HepG2 (cell line): ENCODE data around the gene MTHFSD. TPM values are rescaled to one million over a fixed set of nuclear protein-coding genes. Genes with fewer than 3 reads are reported as not detected.

ENCODE experiments used
- ATAC-seq: fragments of 200-7000 bp; cut with Tn5 transposase; 3 replicates; pipeline ENCODE4 v1.9.1; 2020; ENCODE audit warnings: mild to moderate bottlenecking, moderate library complexity
- BruUV-seq: library from RNA; stranded (reverse); fragments of 400-500 nt; replicated peaks from 2 replicates; lab custom pipeline; 2021; lab: Mats Ljungman, UMichigan
- CTCF ChIA-PET: fragments of 300-600 bp; formaldehyde crosslinking; extraction: SDS; loops from one replicate; lab custom pipeline; 2021; ENCODE audit warnings: low total read pairs, inconsistent platforms, low intra/inter-chr PET ratio; lab: Yijun Ruan, JAX
- POLR2A ChIA-PET: fragments of 350-600 bp; sonication (Branson Sonifier 250); formaldehyde crosslinking; loops from one replicate; lab custom pipeline; 2020; ENCODE audit warnings: antibody characterized with exemption, inconsistent platforms; lab: Yijun Ruan, JAX
- DNase-seq: peaks from one replicate; pipeline ENCODE4 v3.0.0-alpha.2; 2015; ENCODE audit warnings: low spot score
- FAIRE-seq: peaks from 3 replicates; lab custom pipeline; 2011; peaks lifted over from hg19 to GRCh38; lab: Jason Lieb, UNC
- H2AFZ ChIP-seq: one replicate; pipeline ENCODE4 v1.6.1; 2011; ENCODE audit warnings: low read length, inconsistent platforms
- H3K27ac ChIP-seq: fragments of 300-600 bp; 3 replicates; pipeline ENCODE4 v1.8.0; 2011; ENCODE audit warnings: mixed run types, mild to moderate bottlenecking, mixed read lengths, low read length, inconsistent platforms; ENCODE audit not compliant: insufficient read depth; ENCODE audit errors: extremely low read length
- H3K27me3 ChIP-seq, 2 experiments: fragments of 200-600 bp in 1 of 2; 2 replicates in 1 of 2; 3 replicates in 1 of 2; pipeline versions ENCODE4 v1.6.0 to v1.8.0; 2011; ENCODE audit warnings: low read length in 2 of 2, mild to moderate bottlenecking in 2 of 2, moderate library complexity in 2 of 2, inconsistent platforms in 1 of 2; ENCODE audit not compliant: insufficient read depth in 2 of 2, control insufficient read depth in 1 of 2
- H3K36me3 ChIP-seq, 2 experiments: fragments of 200-600 bp in 1 of 2; replicated peaks in 1 of 2; 2 replicates in 1 of 2; 3 replicates in 1 of 2; pipeline versions ENCODE4 v1.5.1 to v1.8.0; 2011; ENCODE audit warnings: low read length in 2 of 2, inconsistent platforms in 1 of 2; ENCODE audit not compliant: insufficient read depth in 2 of 2, control insufficient read depth in 1 of 2
- H3K4me1 ChIP-seq: 2 replicates; pipeline ENCODE4 v1.5.1; 2012; ENCODE audit warnings: low read length, inconsistent platforms; ENCODE audit not compliant: insufficient read depth
- H3K4me2 ChIP-seq: 2 replicates; pipeline ENCODE4 v1.6.0; 2011; ENCODE audit warnings: low read depth, low read length, inconsistent platforms
- H3K4me3 ChIP-seq, 3 experiments: fragments of 200-600 bp in 1 of 3; sonication (generic), shearing (Covaris generic) in 1 of 3; replicated peaks in 1 of 3; 2 replicates each; pipeline ENCODE4 v1.5.1; 2011 to 2016; ENCODE audit warnings: low read length in 3 of 3, inconsistent platforms in 2 of 3, low read depth in 2 of 3, mild to moderate bottlenecking in 2 of 3, control low read depth in 1 of 3, mixed read lengths in 1 of 3; ENCODE audit not compliant: insufficient read depth in 1 of 3
- H3K79me2 ChIP-seq: one replicate; pipeline ENCODE4 v1.6.1; 2011; ENCODE audit warnings: low read length, inconsistent platforms; ENCODE audit not compliant: insufficient read depth
- H3K9ac ChIP-seq: 2 replicates; pipeline ENCODE4 v1.6.0; 2011; ENCODE audit warnings: mild to moderate bottlenecking, low read depth, low read length, inconsistent platforms; ENCODE audit not compliant: insufficient read depth
- H3K9me3 ChIP-seq: 2 replicates; pipeline ENCODE4 v1.5.1; 2012; ENCODE audit warnings: mild to moderate bottlenecking, low read length
- H4K20me1 ChIP-seq: 2 replicates; pipeline ENCODE4 v1.6.0; 2011; ENCODE audit warnings: inconsistent platforms, mild to moderate bottlenecking, low read length, moderate library complexity; ENCODE audit not compliant: insufficient read depth
- CENPBD1 ChIP-seq: sonication (generic); formaldehyde crosslinking; IDR thresholded peaks from 2 replicates; pipeline ENCODE4 v1.8.0; 2022; ENCODE audit warnings: missing genetic modification reagents, low read depth, mild to moderate bottlenecking, borderline replicate concordance
- DMTF1 ChIP-seq: sonication (generic); formaldehyde crosslinking; IDR thresholded peaks from 2 replicates; pipeline ENCODE4 v1.4.0; 2020; ENCODE audit warnings: mild to moderate bottlenecking, missing genetic modification reagents
- HES4 ChIP-seq: sonication (generic); formaldehyde crosslinking; IDR thresholded peaks from 2 replicates; pipeline ENCODE4 v1.9.0; 2021; ENCODE audit warnings: mild to moderate bottlenecking, missing genetic modification reagents, borderline replicate concordance
- HOXA5 ChIP-seq: sonication (generic); formaldehyde crosslinking; IDR thresholded peaks from 2 replicates; pipeline ENCODE4 v1.4.0; 2020; ENCODE audit warnings: missing genetic modification reagents
- MED13 ChIP-seq: sonication (generic); formaldehyde crosslinking; IDR thresholded peaks from 2 replicates; pipeline ENCODE4 v1.5.0; 2020; ENCODE audit warnings: missing genetic modification reagents
- MXI1 ChIP-seq: IDR thresholded peaks from 3 replicates; pipeline ENCODE4 v1.6.1; 2012; ENCODE audit warnings: low read depth, low read length, inconsistent platforms, borderline replicate concordance
- POLR2G ChIP-seq: fragments of 200-400 bp; formaldehyde crosslinking; IDR thresholded peaks from 2 replicates; pipeline ENCODE4 v1.6.1; 2018; ENCODE audit warnings: mild to moderate bottlenecking, low read depth, low read length, moderate library complexity
- TGIF2 ChIP-seq: IDR thresholded peaks from 2 replicates; pipeline ENCODE4 v1.6.1; 2016; ENCODE audit warnings: control low read depth, missing compliant biosample characterization
- WIZ ChIP-seq: sonication (generic); formaldehyde crosslinking; IDR thresholded peaks from 2 replicates; pipeline ENCODE4 v1.5.1; 2020; ENCODE audit warnings: mild to moderate bottlenecking, missing genetic modification reagents
- WGBS: methylation state at CpG from one replicate; pipeline ENCODE4 v1.1.6; 2017; ENCODE audit warnings: low lambda C conversion rate; 5-methylcytosine and 5-hydroxymethylcytosine counted together
- in situ Hi-C: cut with HindIII; loops from 2 replicates; pipeline ENCODE4 v1.10.0; 2017; ENCODE audit warnings: low pct_unique_long_range_greater_than_20kb; ENCODE audit not compliant: extremely low pct_ligation_motif_present
- intact Hi-C: fragments of 100-400 bp; cut with micrococcal nuclease; formaldehyde crosslinking; loops from one replicate; pipeline ENCODE4 v1.10.0; 2022; ENCODE audit not compliant: unreplicated experiment
- polyA plus RNA-seq, 8 experiments: library from polyadenylated mRNA; depleted of rRNA in 3 of 8; stranded (reverse) in 7 of 8; unstranded in 1 of 8; fragments of >200 nt; fragmentation: Illumina TruSeq in 4 of 8; extraction: Trizol in 4 of 8; gene quantifications; 2 replicates each; pipeline versions ENCODE4 v1.2.1 to v1.2.3, GENCODE V29; 2011 to 2016; ENCODE audit warnings: low read depth in 4 of 8, missing spikeins in 1 of 8, mixed read lengths in 1 of 8; ENCODE audit not compliant: insufficient read depth in 1 of 8
- total RNA-seq, 5 experiments: library from RNA; depleted of rRNA; stranded (reverse); fragments of >200 nt; fragmentation: Illumina TruSeq; extraction: Trizol; gene quantifications; 2 replicates each; pipeline ENCODE4 v1.2.3, GENCODE V29; 2016; ENCODE audit warnings: low read depth in 1 of 5

The MTHFSD gene
- total and polyA plus RNA-seq, 2 of the 13 experiments (the other 11 are each of a cell fraction or from before 2014, with no cell fraction given) = 14.2 to 16.3 TPM

GRCh38 chr16:86525696-86526095, 29.3 kb downstream of the MTHFSD start:
- no peak overlapping the region for H3K4me3 ChIP-seq
- in situ Hi-C loops = no loop called here
- WGBS = 63% methylated on average over 12 of the region's 12 CpGs
- ChIA-PET POLR2A (no interaction called here), CTCF (no interaction called here)
- no peaks in the 10 kb centered on the region for H3K4me1 ChIP-seq
- H3K36me3 ChIP-seq = no peaks in the 10 kb centered on the region
- intact Hi-C loops = no loop called here
- ATAC-seq (no peak), FAIRE-seq (no peak), DNase-seq (no peak)
- no peak overlapping the region for H3K9ac ChIP-seq
- no peaks in the 10 kb centered on the region for H3K9me3 ChIP-seq
- no peaks in the 10 kb centered on the region for H3K79me2 ChIP-seq
- BruUV-seq = no TSS peak
- no peak overlapping the region for H3K27ac ChIP-seq
- no peak overlapping the region for H3K4me2 ChIP-seq
- TF ChIP-seq WIZ (no peak), CENPBD1 (no peak), MXI1 (no peak), TGIF2 (CRISPR knock-in tag) (no peak), HOXA5 (CRISPR knock-in tag) (no peak), POLR2G (no peak), MED13 (CRISPR knock-in tag) (no peak), HES4 (no peak), DMTF1 (CRISPR knock-in tag) (no peak)
- no peak overlapping the region for H2AFZ ChIP-seq
- H3K27me3 ChIP-seq = peaks cover 2 to 34% of the 10 kb centered on the region in 2 experiments
- H4K20me1 ChIP-seq = no peaks in the 10 kb centered on the region
